ENCODE data around the gene STK38. TPM values are rescaled to one million over a fixed set of nuclear protein-coding genes. Genes with fewer than 3 reads are reported as not detected.
"Not testable (repeated sequence)": the region's sequence is repeated elsewhere in the genome, so short reads cannot be mapped to it uniquely, and the experiment has no call there.

Gene STK38
- total and polyA plus RNA-seq, 2 of the 13 experiments (the other 11 are each of a cell fraction or from before 2014, with no cell fraction given), result 10.3 to 20.7 TPM

DNA sequence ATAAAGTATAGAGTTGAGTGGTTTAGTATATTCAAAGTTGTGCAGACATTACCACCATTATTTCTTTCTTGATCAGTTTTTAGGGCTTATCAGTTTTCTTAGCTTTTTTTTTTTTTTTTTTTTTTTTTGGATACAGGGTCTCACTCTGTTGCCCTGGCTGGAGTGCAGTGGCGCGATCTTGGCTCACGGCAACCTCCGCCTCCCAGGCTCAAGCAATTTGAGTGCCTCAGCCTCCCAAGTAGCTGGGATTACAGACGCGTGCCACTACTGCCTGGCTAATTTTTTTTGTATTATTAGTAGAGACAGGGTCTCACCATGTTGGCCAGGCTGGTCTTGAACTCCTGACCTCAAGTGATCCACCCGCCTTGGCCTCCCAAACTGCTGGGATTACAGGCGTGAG is 94.4 kb downstream of the STK38 start:
- H3K27me3 ChIP-seq (ENCODE audit: control insufficient read depth in 1 of 2, insufficient read depth in 2 of 2, low read length in 2 of 2); in situ Hi-C loops (cut with HindIII; ENCODE audit: extremely low pct_ligation_motif_present, low pct_unique_long_range_greater_than_20kb); BruUV-seq (replicated peaks); DNase-seq (ENCODE audit: low spot score); H4K20me1 ChIP-seq (ENCODE audit: insufficient read depth, low read length); CTCF ChIA-PET (ENCODE audit: low intra/inter-chr PET ratio, low total read pairs); H3K27ac ChIP-seq (ENCODE audit: extremely low read length, insufficient read depth, low read length); intact Hi-C loops (cut with micrococcal nuclease; ENCODE audit: unreplicated experiment); H3K9me3 ChIP-seq (ENCODE audit: low read length); ATAC-seq; H3K9ac ChIP-seq (ENCODE audit: insufficient read depth, low read depth, low read length); H2AFZ ChIP-seq (ENCODE audit: low read length); H3K4me3 ChIP-seq (replicated peaks in 1 of 3; ENCODE audit: insufficient read depth in 1 of 3, low read depth in 2 of 3, low read length in 3 of 3); FAIRE-seq; H3K4me1 ChIP-seq (ENCODE audit: insufficient read depth, low read length); H3K4me2 ChIP-seq (ENCODE audit: low read depth, low read length): not testable (repeated sequence)
- WGBS (ENCODE audit: low lambda C conversion rate), result 98% methylated on average over 8 of the region's 8 CpGs
- H3K36me3 ChIP-seq (replicated peaks in 1 of 2; ENCODE audit: control insufficient read depth in 1 of 2, insufficient read depth in 2 of 2, low read length in 2 of 2), result peaks cover 5 to 18% of the 10 kb centered on the region in 2 experiments
- H3K79me2 ChIP-seq (ENCODE audit: insufficient read depth, low read length), result peaks cover 83% of the 10 kb centered on the region
- POLR2A ChIA-PET, result interaction anchor here (0.7 to 1.0 kb wide), 2 partner anchors 63 to 1355 kb away, joined by 3 read pairs; no protein-coding TSS in a partner anchor

DNA sequence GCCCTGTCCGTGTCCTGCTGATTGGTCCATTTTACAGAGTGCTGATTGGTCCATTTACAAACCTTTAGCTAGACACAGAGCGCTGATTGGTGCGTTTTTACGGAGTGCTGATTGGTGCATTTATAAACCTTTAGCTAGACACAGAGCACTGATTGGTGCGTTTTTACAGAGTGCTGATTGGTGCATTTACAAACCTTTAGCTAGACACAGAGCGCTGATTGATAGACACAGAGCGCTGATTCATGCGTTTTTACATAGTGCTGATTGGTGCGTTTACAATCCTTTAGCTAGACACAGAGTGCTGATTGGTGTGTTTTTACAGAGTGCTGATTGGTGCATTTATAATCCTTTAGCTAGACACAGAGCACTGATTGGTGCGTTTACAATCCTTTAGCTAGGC is 98.1 kb downstream of the STK38 start:
- intact Hi-C loops (cut with micrococcal nuclease; ENCODE audit: unreplicated experiment); H3K9ac ChIP-seq (ENCODE audit: insufficient read depth, low read depth, low read length); H3K4me2 ChIP-seq (ENCODE audit: low read depth, low read length); H2AFZ ChIP-seq (ENCODE audit: low read length); H3K27ac ChIP-seq (ENCODE audit: extremely low read length, insufficient read depth, low read length); in situ Hi-C loops (cut with HindIII; ENCODE audit: extremely low pct_ligation_motif_present, low pct_unique_long_range_greater_than_20kb); H4K20me1 ChIP-seq (ENCODE audit: insufficient read depth, low read length); FAIRE-seq; CTCF ChIA-PET (ENCODE audit: low intra/inter-chr PET ratio, low total read pairs); BruUV-seq (replicated peaks); ATAC-seq; DNase-seq (ENCODE audit: low spot score); H3K9me3 ChIP-seq (ENCODE audit: low read length); H3K27me3 ChIP-seq (ENCODE audit: control insufficient read depth in 1 of 2, insufficient read depth in 2 of 2, low read length in 2 of 2); H3K4me3 ChIP-seq (replicated peaks in 1 of 3; ENCODE audit: insufficient read depth in 1 of 3, low read depth in 2 of 3, low read length in 3 of 3): not testable (repeated sequence)
- POLR2A ChIA-PET, result interaction anchor here (0.8 to 1.2 kb wide), 2 partner anchors 10 to 26 kb away, joined by 3 to 6 read pairs; no protein-coding TSS in a partner anchor
- Histone ChIP-seq H3K36me3 (replicated peaks in 1 of 2; ENCODE audit: control insufficient read depth in 1 of 2, insufficient read depth in 2 of 2, low read length in 2 of 2) (peaks cover 4 to 13% of the 10 kb centered on the region in 2 experiments; a peak in 4 of 5 replicates), H3K79me2 (ENCODE audit: insufficient read depth, low read length) (peaks cover 86% of the 10 kb centered on the region), H3K4me1 (ENCODE audit: insufficient read depth, low read length) (peaks cover 17% of the 10 kb centered on the region)
- 96% methylated on average over 10 of the region's 10 CpGs for WGBS (ENCODE audit: low lambda C conversion rate)
- TF ChIP-seq NFYC (CRISPR knock-in tag; IDR thresholded peaks at IDR 0.05), result peak; percentile 54; the same call in 1 of the 2 replicates
- TF ChIP-seq MAFK (conservative IDR thresholded peaks at IDR 0.05 in 1 of 2, IDR thresholded peaks at IDR 0.05 in 1 of 2; ENCODE audit: low read length in 2 of 2), result peak; percentile 58 to 69; a peak in 3 of 4 replicates
- peak; percentile 57 for TF ChIP-seq NFYB (CRISPR knock-in tag; IDR thresholded peaks at IDR 0.05)
- peak; percentile 62 for TF ChIP-seq MAFF (IDR thresholded peaks at IDR 0.05; ENCODE audit: low read depth, low read length)
- TF ChIP-seq ZMYM2 (CRISPR knock-in tag; IDR thresholded peaks at IDR 0.05), result 0 out of 2 replicates have a peak, but pooled peaks have one; percentile 18
